T47D (cell line): Measurements from ENCODE around the gene GLB1L.
A peak's percentile ranks its signal among the peaks of the same experiment; 100 is the strongest.

Experiments
- DNase-seq, 2 experiments: peaks; one replicate each; pipeline versions ENCODE4 v3.0.0 to v3.0.0-alpha.2; 2011 to 2012; ENCODE audit warnings: low read depth in 1 of 2, low spot score in 1 of 2
- JUND ChIP-seq: IDR thresholded peaks from 2 replicates; pipeline ENCODE4 v1.6.1; 2012; ENCODE audit warnings: low read depth
- in situ Hi-C: cut with HindIII; loops from 2 replicates; pipeline ENCODE4 v1.10.0; 2016; ENCODE audit warnings: low sequenced_read_pairs, low pct_unique_long_range_greater_than_20kb

Gene GLB1L

DNA sequence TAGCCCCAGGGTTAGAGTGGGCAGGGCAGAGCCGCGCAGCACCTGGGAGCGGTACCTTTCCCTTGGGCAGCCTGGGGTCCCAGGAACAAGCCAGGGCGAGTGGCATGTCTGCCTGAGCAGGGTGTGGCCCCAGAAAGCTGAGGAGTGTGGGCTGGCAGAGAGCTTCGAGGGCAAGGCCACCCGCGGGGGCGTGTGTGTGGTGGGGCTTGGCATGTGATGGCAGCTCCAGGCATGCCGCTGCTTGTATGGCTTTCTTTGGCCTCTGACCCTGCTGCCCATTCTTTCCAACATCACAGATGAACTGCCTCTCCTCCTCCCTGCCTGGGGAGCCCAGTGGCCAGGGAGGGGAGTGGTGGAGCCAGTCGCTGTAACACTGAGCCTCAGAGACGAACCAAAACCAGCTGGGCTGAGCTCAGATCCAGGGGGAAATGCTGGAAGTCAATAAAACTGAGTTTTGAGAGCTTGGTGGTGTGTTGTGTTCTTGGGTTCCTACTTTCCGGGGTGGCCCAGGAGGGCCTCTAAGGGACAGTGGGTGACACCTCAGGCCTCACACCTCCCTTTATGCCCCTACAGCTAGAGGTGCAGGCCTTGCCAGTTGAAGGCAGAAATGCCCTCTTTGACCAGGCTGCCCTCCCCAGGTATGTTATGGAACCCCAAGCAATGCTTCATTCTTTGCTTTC lies 41.3 kb upstream of the GLB1L start:
- no peak for DNase-seq
- in situ Hi-C loops: no loop called here
- TF ChIP-seq JUND: no peak

DNA sequence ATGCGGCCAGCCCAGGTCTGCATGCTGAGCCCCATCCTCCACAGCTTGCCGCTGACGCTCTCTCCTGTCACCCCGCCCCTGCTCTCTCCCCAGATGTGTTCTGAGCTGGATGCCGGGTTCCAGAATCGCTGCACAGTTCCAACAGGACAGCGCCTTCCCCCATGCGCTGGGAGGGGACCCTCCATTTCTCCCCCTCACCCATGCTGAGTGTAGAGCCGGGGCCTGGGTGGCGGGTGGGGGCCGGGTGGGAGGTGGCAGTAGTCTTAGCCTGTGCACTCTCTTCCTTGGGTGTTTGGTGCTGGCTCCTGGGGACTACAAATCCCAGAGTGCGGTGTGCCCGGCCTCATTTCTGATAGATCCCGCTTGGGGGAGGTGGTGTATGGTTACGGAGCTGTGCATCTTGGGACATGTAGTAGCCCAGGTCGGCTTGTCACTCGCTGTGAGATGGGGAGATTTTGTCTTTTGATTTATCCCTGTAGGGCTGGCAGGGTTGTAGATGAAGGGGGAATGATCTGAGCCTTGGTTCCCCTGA lies 40.7 kb upstream of the GLB1L start:
- in situ Hi-C loops: no loop called here
- TF ChIP-seq JUND: no peak
- no peak for DNase-seq

DNA sequence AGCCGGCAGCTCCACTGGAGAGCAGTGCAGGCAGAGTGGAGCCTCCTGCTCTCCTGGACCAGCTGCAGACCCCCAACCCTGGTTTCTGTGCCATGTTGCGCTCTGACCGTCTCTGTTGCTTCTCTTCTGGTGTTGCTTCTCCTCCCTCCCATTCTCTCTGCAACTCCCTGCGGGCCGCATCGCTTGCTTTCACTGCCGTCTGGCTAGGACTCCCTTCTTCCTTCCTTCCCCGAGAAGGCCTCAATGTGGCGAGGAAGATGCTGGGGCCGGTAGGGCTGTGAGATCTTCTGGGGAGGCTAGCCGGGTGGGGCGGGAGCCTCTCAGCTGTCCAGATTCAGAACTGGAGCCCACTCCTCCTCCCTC lies 40.1 kb upstream of the GLB1L start:
- in situ Hi-C loops: no loop called here
- TF ChIP-seq JUND: no peak
- no peak for DNase-seq

DNA sequence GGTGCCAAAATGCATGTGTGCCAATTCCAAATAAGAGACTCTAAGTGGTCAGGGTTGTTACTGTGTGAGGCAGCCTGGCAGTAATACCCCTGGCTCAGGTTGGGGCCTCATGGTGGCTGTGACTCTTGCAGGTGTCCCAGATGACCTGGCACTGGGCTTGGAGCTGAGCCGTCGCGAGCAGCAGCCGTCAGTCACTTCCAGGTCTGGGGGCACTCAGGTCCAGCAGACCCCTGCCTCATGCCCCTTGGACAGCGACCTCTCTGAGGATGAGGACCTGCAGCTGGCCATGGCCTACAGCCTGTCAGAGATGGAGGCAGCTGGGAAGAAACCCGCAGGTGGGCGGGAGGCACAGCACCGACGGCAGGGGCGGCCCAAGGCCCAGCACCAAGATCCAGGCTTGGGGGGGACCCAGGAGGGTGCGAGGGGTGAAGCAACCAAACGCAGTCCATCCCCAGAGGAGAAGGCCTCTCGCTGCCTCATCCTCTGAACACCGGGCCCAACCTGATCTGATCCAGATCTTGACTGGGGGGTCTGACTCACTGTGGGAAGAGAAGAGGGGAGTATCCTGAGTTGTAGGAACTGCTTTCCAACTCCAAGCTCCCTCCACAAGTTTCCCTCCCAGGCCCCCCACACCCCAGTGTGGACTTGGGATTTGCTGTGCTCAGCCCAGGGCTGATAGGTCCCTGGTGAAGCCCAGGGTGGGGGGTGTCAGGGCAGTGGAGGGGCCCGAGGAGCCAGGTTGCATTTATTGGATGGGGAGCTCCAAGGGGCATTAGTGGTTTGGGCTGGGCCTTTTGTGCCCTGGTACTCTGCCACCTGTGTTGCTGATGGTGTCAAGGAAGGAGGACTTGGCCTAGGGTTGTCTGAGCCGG lies 39.5 kb upstream of the GLB1L start:
- no peak for TF ChIP-seq JUND
- in situ Hi-C loops: no loop called here
- no peak for DNase-seq

DNA sequence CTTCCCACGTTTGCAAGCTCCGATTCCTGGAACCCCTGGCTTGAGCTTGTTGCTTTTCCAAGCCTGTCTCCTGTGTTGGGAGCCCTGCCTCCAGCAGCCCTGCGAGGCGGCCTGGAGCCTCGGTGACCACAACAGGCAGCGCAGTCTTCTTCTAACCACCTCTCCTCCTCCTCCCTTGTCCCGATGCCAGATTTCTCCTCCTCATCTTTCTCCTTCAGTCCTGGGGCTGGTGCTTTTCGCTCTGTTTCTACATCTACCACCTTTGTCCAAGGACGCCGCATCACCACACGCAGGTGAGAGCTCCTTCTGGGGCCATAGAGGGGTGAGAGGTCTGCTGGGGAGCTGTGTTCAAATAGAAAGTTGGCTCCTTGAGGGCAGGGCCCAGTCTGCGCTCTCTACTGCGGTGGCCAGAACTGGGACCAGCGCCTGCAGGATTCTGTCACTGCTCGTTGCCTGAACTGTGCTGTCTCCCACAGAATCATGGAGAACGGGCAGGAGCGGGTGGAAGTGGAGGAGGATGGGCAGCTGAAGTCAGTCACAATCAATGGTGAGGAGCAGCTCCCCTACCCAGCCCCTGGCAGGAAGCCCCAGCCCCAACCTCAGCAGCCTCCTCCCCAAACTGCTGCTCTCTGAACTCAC lies 37.8 kb upstream of the GLB1L start:
- no peak for DNase-seq
- in situ Hi-C loops: no loop called here
- TF ChIP-seq JUND: no peak

DNA sequence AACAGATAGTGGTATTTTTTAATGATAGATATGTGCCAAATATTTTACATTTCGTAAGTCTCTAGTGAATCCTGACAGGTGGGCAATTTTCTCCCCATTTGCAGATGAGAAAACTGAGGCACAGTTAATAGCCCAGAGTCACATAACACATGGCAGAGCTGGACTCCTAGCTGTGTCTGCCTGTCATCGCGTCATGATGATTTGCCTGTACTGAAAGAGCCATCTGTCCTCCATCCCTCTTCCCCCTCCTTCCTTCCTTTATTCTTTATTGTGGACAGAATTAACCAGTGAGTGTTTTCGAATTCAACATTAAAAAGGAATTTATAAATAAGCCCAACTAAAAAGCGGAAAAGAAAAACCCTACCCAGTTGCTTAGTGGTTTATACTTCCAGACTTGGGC lies 37.1 kb upstream of the GLB1L start:
- no peak for TF ChIP-seq JUND
- in situ Hi-C loops: no loop called here
- DNase-seq: no peak

DNA sequence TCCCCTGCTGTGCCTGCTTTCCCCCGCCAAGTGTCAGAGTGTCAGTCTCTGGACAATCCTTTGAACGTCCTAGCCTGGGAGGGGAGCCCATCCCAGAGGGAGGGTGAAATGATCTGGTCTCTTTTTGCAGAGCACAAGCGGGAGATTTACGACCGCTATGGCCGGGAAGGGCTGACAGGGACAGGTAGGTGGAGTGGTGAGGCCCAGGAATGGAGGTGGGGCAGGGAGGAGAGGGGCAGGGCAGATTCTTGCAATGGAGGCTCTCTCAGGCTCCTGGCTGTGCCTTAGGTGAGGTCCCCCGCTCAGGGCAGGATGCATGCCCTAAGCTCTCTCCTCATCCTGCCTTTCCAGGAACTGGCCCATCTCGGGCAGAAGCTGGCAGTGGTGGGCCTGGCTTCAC lies 36.3 kb upstream of the GLB1L start:
- no peak for TF ChIP-seq JUND
- in situ Hi-C loops: no loop called here
- no peak for DNase-seq

DNA sequence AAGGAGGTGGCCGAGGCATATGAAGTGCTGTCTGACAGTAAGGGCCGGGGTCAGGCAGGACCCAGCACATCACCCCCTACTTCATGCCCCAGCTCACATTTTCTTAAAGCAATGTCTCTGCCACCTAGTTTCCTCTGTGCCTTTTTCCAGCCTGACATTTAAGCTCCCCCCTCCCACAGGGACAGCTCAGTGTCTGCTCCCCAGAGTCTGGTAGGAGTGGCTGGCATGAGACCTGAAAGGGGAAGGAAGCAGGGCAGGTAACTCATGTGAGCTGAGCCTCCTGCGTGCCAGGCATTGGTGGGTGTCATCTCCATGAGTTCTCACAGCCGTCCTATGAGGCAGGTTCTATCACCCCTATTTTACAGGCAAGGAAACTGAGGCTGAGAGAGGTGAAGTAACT lies 35.4 kb upstream of the GLB1L start:
- no peak for DNase-seq
- TF ChIP-seq JUND: no peak
- in situ Hi-C loops: no loop called here

DNA sequence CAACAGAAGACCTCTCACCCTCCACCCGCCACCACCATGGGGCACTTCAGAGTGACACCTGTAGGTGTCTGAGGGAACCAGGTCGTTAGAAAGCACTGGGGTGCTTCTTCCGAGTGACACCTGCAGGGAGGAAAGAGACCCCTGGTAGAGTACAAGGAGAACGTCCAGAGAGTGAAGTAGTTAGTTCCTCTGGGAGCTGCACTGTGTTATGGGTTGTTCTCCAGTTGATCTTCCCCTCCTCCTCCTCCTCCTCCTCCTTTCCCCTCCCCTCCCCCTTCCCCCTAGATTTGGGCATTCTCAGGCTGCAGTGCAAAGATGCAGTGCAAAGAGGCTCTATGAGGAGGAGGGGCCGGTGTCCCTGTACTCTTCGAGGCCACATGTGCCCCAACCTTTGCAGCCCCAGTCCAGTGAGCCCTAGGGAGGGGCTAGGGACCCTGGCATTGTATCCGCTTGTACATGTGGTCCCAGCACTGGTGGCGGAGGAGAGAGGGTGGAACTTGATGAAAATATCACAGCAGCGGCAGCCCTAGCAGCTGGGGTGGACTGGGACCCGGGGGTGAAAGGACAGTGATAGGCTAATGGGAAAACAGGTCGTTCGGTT lies 34.8 kb upstream of the GLB1L start:
- TF ChIP-seq JUND: no peak

DNA sequence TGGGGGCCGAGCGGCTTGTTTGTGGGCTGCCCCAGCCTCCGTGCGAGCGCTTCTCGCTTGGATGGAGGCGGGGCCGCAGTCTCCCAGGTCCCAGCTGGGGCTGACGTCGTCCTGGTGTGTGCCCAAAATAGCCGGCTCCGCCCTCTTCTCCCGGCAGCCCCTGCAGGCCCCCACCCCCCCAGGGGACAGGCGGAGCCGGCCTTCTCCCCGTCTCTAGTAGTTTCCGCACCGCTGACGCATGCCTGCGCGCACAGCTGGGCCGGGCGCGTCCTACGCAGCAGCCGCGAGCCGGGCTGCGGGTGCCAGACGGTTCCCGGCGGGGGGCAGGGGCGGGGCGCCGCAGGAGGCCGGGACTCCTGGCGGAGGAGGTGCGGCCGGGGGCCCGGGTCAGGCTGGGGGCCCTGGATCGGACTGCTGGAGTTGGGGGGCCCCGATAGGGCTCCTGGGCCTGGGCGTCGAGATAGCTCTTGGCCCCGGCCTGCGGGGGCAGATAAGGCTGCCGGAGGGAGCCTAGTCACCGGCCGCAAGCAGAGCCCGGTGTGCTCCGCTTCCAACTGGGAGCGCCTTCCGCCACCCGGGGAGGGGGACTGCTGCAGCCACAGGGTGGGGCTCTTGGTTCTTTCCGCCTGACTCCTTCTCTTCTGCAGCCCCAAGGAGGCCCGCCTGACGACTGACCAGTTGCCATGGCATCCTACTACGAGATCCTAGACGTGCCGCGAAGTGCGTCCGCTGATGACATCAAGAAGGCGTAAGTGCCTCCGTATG lies 34.1 kb upstream of the GLB1L start, which contains the start of gene DNAJB2:
TSS of gene DNAJB2 (plus strand) at position 216 of the 765 bp plus-strand sequence. CDS start at position 684, 468 bp downstream.
- peak; percentile 92 to 96 for DNase-seq
- TF ChIP-seq JUND: no peak
- in situ Hi-C loops: no loop called here

More for the DNA sequence above, 34.8 kb upstream of the GLB1L start:
- no peak for DNase-seq
- in situ Hi-C loops: no loop called here

DNA sequence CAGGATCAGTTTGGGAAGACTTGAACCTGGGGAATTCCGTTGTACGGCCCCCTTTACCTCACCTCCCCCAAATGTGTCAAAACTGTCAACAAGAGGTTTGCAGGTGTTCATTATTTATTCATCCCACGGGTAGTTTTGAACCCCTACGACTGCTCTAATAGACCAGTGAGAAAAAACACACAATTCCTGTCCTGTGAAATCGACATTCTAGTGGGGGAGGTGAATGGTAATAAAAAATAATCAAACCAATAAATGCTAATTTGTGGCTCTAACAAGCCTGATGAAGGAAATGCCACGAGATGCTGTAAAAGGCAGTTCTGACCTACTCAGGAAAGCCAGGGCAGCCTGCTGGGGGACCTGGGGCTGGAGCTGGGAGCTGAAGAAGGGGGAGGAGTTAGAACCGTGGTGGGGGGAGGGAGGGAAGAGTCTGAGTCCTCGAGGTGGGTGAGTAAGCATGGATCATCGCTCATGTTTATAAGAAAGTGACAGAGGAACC lies 33.5 kb upstream of the GLB1L start:
- no peak for DNase-seq
- TF ChIP-seq JUND: no peak
- in situ Hi-C loops: no loop called here
